IMR-90 (cell line): Measurements from ENCODE around the gene RGPD4. TPM values are rescaled to one million over a fixed set of nuclear protein-coding genes. Genes with fewer than 3 reads are reported as not detected.

ENCODE experiments used
- ATAC-seq: fragments of 200-7000 bp; cut with Tn5 transposase; 2 replicates; pipeline ENCODE4 v1.9.1; 2020; ENCODE audit warnings: low read depth, mild to moderate bottlenecking, moderate library complexity
- BruUV-seq: library from RNA; stranded (reverse); fragments of 400-500 nt; replicated peaks from 2 replicates; lab custom pipeline; 2021; lab: Mats Ljungman, UMichigan
- CTCF ChIA-PET: fragments of 300-600 bp; formaldehyde crosslinking; extraction: SDS; loops from one replicate; lab custom pipeline; 2021; ENCODE audit warnings: antibody characterized with exemption; lab: Yijun Ruan, JAX
- POLR2A ChIA-PET: fragments of 300-600 bp; sonication (Branson Sonifier 250); formaldehyde crosslinking; loops from one replicate; lab custom pipeline; 2022; ENCODE audit warnings: antibody characterized with exemption; ENCODE audit not compliant: unreplicated experiment; lab: Charles Lee
- DNase-seq: peaks from one replicate; pipeline ENCODE4 v3.0.0; 2013
- H2AFZ ChIP-seq: replicated peaks from 2 replicates; pipeline ENCODE3; 2013; ENCODE audit warnings: low read length, mild to moderate bottlenecking; ENCODE audit not compliant: poor library complexity
- H2AK5ac ChIP-seq: 2 replicates; pipeline ENCODE4 v1.6.1; 2013; ENCODE audit warnings: low read depth, low read length, inconsistent platforms
- H2AK9ac ChIP-seq: replicated peaks from 2 replicates; pipeline ENCODE3; 2013; ENCODE audit warnings: mild to moderate bottlenecking, low read depth, low read length, moderate library complexity; ENCODE audit not compliant: poor library complexity
- H2BK120ac ChIP-seq: 2 replicates; pipeline ENCODE4 v1.6.1; 2013; ENCODE audit warnings: low read depth, low read length, inconsistent platforms
- H2BK15ac ChIP-seq: 3 replicates; pipeline ENCODE4 v1.6.1; 2013; ENCODE audit warnings: low read depth, low read length, inconsistent platforms
- H2BK20ac ChIP-seq: 2 replicates; pipeline ENCODE4 v1.6.1; 2013; ENCODE audit warnings: low read depth, mild to moderate bottlenecking, inconsistent platforms, low read length, moderate library complexity
- H2BK5ac ChIP-seq: 2 replicates; pipeline ENCODE4 v1.6.1; 2013; ENCODE audit warnings: mild to moderate bottlenecking, low read depth, low read length, inconsistent platforms; ENCODE audit not compliant: poor library complexity, severe bottlenecking
- H3K14ac ChIP-seq: replicated peaks from 2 replicates; pipeline ENCODE4 v1.6.1; 2013; ENCODE audit warnings: low read depth, low read length, inconsistent platforms
- H3K18ac ChIP-seq: 2 replicates; pipeline ENCODE4 v1.6.1; 2013; ENCODE audit warnings: low read depth, low read length, control low read depth
- H3K23ac ChIP-seq: 2 replicates; pipeline ENCODE4 v1.6.1; 2013; ENCODE audit warnings: low read depth, low read length, inconsistent platforms
- H3K27ac ChIP-seq: 2 replicates; pipeline ENCODE4 v1.5.1; 2013; ENCODE audit warnings: mild to moderate bottlenecking, control low read depth, low read length; ENCODE audit not compliant: insufficient read depth
- H3K27me3 ChIP-seq: 2 replicates; pipeline ENCODE4 v1.6.1; 2013; ENCODE audit warnings: low read length; ENCODE audit not compliant: control insufficient read depth, insufficient read depth
- H3K36me3 ChIP-seq: 2 replicates; pipeline ENCODE4 v1.6.1; 2013; ENCODE audit warnings: low read length, mixed read lengths; ENCODE audit not compliant: control insufficient read depth, insufficient read depth
- H3K4ac ChIP-seq: 2 replicates; pipeline ENCODE4 v1.6.1; 2013; ENCODE audit warnings: low read depth, low read length, inconsistent platforms
- H3K4me1 ChIP-seq: 2 replicates; pipeline ENCODE4 v1.6.1; 2013; ENCODE audit warnings: low read length, mixed read lengths; ENCODE audit not compliant: control insufficient read depth, insufficient read depth
- H3K4me2 ChIP-seq: 2 replicates; pipeline ENCODE4 v1.6.1; 2013; ENCODE audit warnings: low read depth, mild to moderate bottlenecking, control low read depth, low read length, moderate library complexity
- H3K4me3 ChIP-seq: 2 replicates; pipeline ENCODE4 v1.5.1; 2013; ENCODE audit warnings: low read depth, mild to moderate bottlenecking, control low read depth, low read length, moderate library complexity; ENCODE audit not compliant: insufficient read depth
- H3K56ac ChIP-seq: 2 replicates; pipeline ENCODE4 v1.6.1; 2013; ENCODE audit warnings: low read length, inconsistent platforms; ENCODE audit not compliant: insufficient read depth; ENCODE audit errors: extremely low read depth
- H3K79me1 ChIP-seq, 2 experiments: 2 replicates each; pipeline ENCODE4 v1.6.1; 2013; ENCODE audit warnings: low read length in 2 of 2, inconsistent platforms in 1 of 2, low read depth in 1 of 2
- H3K9ac ChIP-seq: 2 replicates; pipeline ENCODE4 v1.6.1; 2013; ENCODE audit warnings: low read depth, low read length, control low read depth
- H3K9me1 ChIP-seq: 2 replicates; pipeline ENCODE4 v1.6.1; 2013; ENCODE audit warnings: low read length, inconsistent platforms; ENCODE audit not compliant: insufficient read depth
- H3K9me3 ChIP-seq: 2 replicates; pipeline ENCODE4 v1.6.1; 2013; ENCODE audit warnings: low read length; ENCODE audit not compliant: control insufficient read depth, insufficient read depth
- H4K20me1 ChIP-seq: 2 replicates; pipeline ENCODE4 v1.6.1; 2013; ENCODE audit warnings: low read length, inconsistent platforms; ENCODE audit not compliant: insufficient read depth
- H4K5ac ChIP-seq: 2 replicates; pipeline ENCODE4 v1.6.1; 2013; ENCODE audit warnings: mild to moderate bottlenecking, low read depth, low read length, control low read depth
- H4K8ac ChIP-seq, 2 experiments: 2 replicates each; pipeline ENCODE4 v1.6.1; 2013; ENCODE audit warnings: low read depth in 2 of 2, low read length in 2 of 2, control low read depth in 1 of 2, inconsistent platforms in 1 of 2
- H4K91ac ChIP-seq: 2 replicates; pipeline ENCODE4 v1.6.1; 2013; ENCODE audit warnings: low read depth, low read length, inconsistent platforms; ENCODE audit not compliant: insufficient read depth
- FOS ChIP-seq: fragments of 150-350 bp; IDR thresholded peaks from 2 replicates; pipeline ENCODE4 v1.6.1; 2016; ENCODE audit warnings: low read depth, low read length
- MAFK ChIP-seq: IDR thresholded peaks from 2 replicates; pipeline ENCODE4 v1.6.1; 2012; ENCODE audit warnings: low read depth, low read length, improper control_type of control experiment
- MXI1 ChIP-seq: IDR thresholded peaks from 2 replicates; pipeline ENCODE4 v1.6.1; 2012; ENCODE audit warnings: low read depth, mild to moderate bottlenecking, low read length, moderate library complexity, borderline replicate concordance
- POLR2A ChIP-seq: IDR thresholded peaks from 2 replicates; pipeline ENCODE4 v1.6.1; 2012; ENCODE audit warnings: mild to moderate bottlenecking, low read depth, low read length
- RAD21 ChIP-seq: IDR thresholded peaks from 2 replicates; pipeline ENCODE4 v1.6.1; 2012; ENCODE audit warnings: low read length, improper control_type of control experiment
- RCOR1 ChIP-seq: IDR thresholded peaks from 2 replicates; pipeline ENCODE4 v1.6.1; 2012; ENCODE audit warnings: mild to moderate bottlenecking, low read length, improper control_type of control experiment; ENCODE audit not compliant: insufficient replicate concordance
- RFX5 ChIP-seq: IDR thresholded peaks from 2 replicates; pipeline ENCODE4 v1.8.0; 2012; ENCODE audit warnings: low read depth, mild to moderate bottlenecking, low read length, moderate library complexity
- SMC3 ChIP-seq: fragments of 150-350 bp; IDR thresholded peaks from 2 replicates; pipeline ENCODE4 v1.6.1; 2016; ENCODE audit warnings: low read depth, mild to moderate bottlenecking, antibody characterized with exemption, low read length, moderate library complexity
- WGBS, 2 experiments: methylation state at CpG; one replicate each; pipeline versions ENCODE4 v1.1.5 to v1.1.7; 2013; ENCODE audit warnings: missing lambda C conversion rate in 2 of 2; ENCODE audit not compliant: insufficient read length in 1 of 2; ENCODE audit errors: extremely low coverage in 2 of 2; 5-methylcytosine and 5-hydroxymethylcytosine counted together
- dilution Hi-C: fragments of 300-500 bp; cut with HindIII; formaldehyde crosslinking; loops from one replicate; pipeline ENCODE4 v1.14.3; 2018; ENCODE audit warnings: low sequenced_read_pairs; ENCODE audit not compliant: unreplicated experiment
- in situ Hi-C: fragments of 300-500 bp; cut with MboI; formaldehyde crosslinking; loops from 3 replicates; pipeline ENCODE4 v1.14.3; 2019; ENCODE audit warnings: low sequenced_read_pairs, inconsistent platforms, mixed read lengths
- intact Hi-C: fragments of 100-400 bp; cut with micrococcal nuclease; formaldehyde crosslinking; loops from 2 replicates; pipeline ENCODE4 v1.10.0; 2022
- polyA plus RNA-seq, 3 experiments: library from polyadenylated mRNA; depleted of rRNA; stranded (reverse); fragments of >200 nt; gene quantifications; 2 replicates each; pipeline ENCODE4 v1.2.3, GENCODE V29; 2012; ENCODE audit warnings: low replicate concordance in 1 of 3
- total RNA-seq: library from RNA; depleted of rRNA; stranded (reverse); fragments of >200 nt; gene quantifications from 2 replicates; pipeline ENCODE4 v1.2.3, GENCODE V29; 2012

The RGPD4 gene
- total and polyA plus RNA-seq, 2 of the 4 experiments (the other 2 are of a cell fraction), result not detected

DNA sequence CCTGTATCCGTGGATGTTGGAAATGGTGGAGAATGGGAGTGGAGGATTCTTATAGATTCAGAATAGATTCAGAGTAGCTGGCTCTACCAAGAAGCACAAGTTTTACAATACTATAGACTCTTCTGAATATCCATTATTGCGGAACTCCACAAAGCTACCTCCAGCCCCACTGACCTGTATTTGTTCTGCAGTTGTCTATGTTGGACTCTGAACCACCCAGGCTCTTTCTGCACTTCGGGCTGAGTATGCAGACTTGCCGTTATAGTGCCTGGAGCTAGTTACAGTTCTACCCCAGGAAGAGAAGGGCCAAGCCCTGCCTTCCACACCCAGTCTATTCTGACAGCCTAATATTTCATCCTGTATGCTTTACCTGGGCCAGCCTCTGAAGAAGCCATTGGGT lies 4.4 kb upstream of the RGPD4 start:
- ChIA-PET CTCF (no interaction called here), POLR2A (no interaction called here)
- no peak overlapping the region for H2AK9ac ChIP-seq
- H4K20me1 ChIP-seq, result no peaks in the 10 kb centered on the region
- H3K14ac ChIP-seq, result no peak overlapping the region
- H3K27me3 ChIP-seq, result no peaks in the 10 kb centered on the region
- no peak overlapping the region for H3K56ac ChIP-seq
- H3K4me1 ChIP-seq, result no peaks in the 10 kb centered on the region
- no CpG with 5 or more reads among the region's 4 CpGs for WGBS, 2 experiments
- intact Hi-C loops, result no loop called here
- ATAC-seq (no peak), DNase-seq (no peak)
- no peak overlapping the region for H3K4ac ChIP-seq
- no peak overlapping the region for H4K8ac ChIP-seq
- H2BK5ac ChIP-seq, result no peak overlapping the region
- no peak overlapping the region for H3K9ac ChIP-seq
- dilution Hi-C loops, result no loop called here
- H3K4me3 ChIP-seq, result no peak overlapping the region
- no peaks in the 10 kb centered on the region for H3K9me3 ChIP-seq
- H3K4me2 ChIP-seq, result no peak overlapping the region
- no peak overlapping the region for H2BK15ac ChIP-seq
- H3K23ac ChIP-seq, result no peak overlapping the region
- H2AFZ ChIP-seq, result no peak overlapping the region
- TF ChIP-seq SMC3 (no peak), RFX5 (no peak), MAFK (no peak), RCOR1 (no peak), RAD21 (no peak), POLR2A (no peak), FOS (no peak), MXI1 (no peak)
- no peak overlapping the region for H3K18ac ChIP-seq
- H2BK120ac ChIP-seq, result no peak overlapping the region
- in situ Hi-C loops, result no loop called here
- no peaks in the 10 kb centered on the region for H3K79me1 ChIP-seq
- H4K91ac ChIP-seq, result no peak overlapping the region
- no peak overlapping the region for H3K27ac ChIP-seq
- BruUV-seq, result no TSS peak
- H3K36me3 ChIP-seq, result no peaks in the 10 kb centered on the region
- no peak overlapping the region for H2AK5ac ChIP-seq
- no peak overlapping the region for H2BK20ac ChIP-seq
- H3K9me1 ChIP-seq, result no peaks in the 10 kb centered on the region
- H4K5ac ChIP-seq, result no peak overlapping the region
